Jurkat, Clone E6-1 (cell line): ENCODE measurements around the gene CHMP4A.

ENCODE experiments used
- DNase-seq: peaks from one replicate; pipeline ENCODE4 v3.0.0-alpha.2; 2011; ENCODE audit warnings: low read depth, low spot score
- H3K4me3 ChIP-seq: 2 replicates; pipeline ENCODE4 v1.5.1; 2011; ENCODE audit warnings: mild to moderate bottlenecking, low read length, control low read depth, moderate library complexity

Gene CHMP4A

DNA sequence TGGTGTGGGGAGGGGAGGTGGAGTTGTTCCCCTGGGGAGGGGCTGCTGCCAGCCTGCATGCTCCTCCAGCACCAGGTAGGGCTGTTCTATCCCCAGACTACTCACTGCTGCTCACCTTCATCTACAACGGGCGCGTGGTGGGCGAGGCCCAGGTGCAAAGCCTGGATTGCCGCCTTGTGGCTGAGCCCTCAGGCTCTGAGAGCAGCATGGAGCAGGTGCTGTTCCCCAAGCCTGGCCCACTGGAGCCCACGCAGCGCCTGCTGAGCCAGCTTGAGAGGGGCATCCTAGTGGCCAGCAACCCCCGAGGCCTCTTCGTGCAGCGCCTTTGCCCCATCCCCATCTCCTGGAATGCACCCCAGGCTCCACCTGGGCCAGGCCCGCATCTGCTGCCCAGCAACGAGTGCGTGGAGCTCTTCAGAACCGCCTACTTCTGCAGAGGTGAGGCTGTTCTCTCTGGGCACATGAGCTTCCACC lies 48.7 kb downstream of the CHMP4A start:
- no peak for DNase-seq
- H3K4me3 ChIP-seq: no peak overlapping the region

DNA sequence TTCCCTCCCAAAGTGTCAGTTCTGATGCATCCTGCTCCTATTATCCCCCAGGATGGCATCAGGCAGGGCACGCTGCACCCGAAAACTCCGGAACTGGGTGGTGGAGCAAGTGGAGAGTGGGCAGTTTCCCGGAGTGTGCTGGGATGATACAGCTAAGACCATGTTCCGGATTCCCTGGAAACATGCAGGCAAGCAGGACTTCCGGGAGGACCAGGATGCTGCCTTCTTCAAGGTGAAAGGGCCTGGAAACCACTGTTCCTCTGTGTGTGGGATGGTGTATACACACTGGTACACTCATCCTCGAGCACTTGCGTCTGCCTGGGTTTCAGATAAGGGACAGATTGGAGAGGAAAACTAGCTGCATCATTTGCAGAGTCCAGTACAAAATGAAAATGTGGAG lies 51.2 kb downstream of the CHMP4A start:
- no peak overlapping the region for H3K4me3 ChIP-seq
- DNase-seq: no peak

DNA sequence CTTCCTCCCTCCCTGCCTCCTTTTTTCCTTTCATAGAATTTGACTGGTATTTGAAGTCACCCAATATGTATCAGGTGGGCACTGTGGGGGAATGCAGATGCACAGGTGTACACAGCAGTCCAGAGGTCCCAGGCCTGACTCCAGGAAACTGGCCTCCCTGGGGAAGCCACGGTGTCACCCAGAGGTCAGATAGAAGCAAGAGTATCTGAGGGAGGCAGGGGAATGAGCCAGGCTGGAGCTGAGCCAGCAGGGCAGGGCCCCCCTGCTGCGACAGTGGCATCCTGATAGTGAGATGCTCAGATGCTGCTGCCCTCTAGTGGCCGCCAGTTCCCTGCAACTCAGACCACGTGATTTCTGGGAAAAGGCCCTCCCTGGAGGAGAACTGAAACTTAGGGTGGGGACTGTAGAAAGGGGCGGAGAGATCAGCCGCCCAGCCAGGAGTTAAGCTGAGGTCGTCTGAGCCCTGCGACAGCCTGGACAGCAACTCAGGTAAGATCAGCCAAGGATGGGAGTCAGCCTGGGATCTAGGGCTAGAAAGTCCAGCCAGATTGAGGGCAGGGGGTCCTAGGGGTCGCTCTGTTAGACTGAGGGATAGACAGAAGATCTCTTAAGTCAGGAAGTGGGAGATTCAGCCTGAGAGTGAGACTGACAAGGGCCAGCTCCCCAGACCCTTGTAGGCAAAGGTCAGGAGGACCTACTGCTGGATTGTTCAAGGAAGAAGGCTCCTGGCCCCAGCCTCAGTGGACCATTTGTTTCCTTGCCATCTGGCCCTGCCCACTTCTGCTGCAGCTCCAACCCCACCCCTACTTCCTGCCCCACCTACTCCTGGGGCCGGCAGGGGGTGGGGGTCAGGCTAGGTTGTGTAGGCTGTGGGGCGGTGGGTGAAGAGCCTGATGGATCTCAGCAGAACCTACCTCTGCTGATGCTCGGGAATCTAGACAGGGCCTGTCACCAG lies 52.2 kb downstream of the CHMP4A start, which contains the start of gene IRF9:
IRF9 (plus strand) TSS at position 416 of the 955 bp plus-strand sequence. CDS start 880 bp downstream, outside the sequence.
- peak within 1 kb of the TSS; percentile 67 for H3K4me3 ChIP-seq
- peak; percentile 93 for DNase-seq

DNA sequence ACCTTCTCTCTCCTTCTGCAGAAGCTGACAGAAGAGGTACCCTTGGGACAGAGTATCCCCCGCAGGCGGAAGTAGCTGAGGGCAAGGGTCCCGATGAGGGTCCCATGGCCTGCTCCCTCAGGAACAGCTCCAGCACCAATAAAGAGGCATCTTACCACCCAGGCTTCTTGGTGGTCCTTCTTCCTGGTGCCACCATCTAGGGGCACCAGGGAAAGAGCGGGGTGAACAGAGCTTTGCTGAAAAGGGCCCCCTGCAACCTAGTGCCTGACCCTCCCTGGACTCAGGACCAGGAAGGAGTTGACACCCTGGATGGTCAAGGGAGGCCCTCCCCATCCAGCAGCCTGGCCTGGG lies 52.8 kb downstream of the CHMP4A start:
- H3K4me3 ChIP-seq: no peak overlapping the region
- DNase-seq: no peak

DNA sequence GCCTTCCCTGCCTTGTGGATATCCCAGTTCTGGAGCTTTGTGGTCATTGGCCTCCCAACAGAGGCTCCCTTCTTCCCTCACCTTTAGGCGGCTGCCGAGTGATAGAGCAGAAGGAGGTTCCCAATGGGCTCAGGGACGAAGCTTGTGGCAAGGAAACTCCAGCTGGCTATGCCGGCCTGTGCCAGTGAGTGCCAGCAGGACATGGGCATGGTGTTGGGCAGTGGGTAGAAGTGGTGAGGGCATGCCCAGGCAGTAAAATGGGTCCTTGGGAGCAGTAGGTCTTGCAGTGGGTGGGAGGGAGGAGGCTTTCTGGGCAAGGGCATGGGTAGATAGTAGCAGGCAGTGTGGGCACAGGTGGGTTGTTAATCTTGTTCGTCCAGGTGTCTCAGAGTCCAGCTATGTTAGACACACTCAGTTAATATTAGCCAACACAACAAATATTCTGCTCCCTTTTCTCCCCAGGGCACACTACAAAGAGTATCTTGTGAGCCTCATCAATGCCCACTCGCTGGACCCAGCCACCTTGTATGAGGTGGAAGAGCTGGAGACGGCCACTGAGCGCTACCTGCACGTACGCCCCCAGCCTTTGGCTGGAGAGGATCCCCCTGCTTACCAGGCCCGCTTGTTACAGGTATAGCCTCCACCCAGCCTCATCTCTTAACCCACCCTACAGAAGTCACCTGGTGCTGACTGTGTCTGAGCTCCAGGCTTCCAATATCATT lies 53.4 kb downstream of the CHMP4A start:
- no peak overlapping the region for H3K4me3 ChIP-seq
- no peak for DNase-seq
